Stomach (tissue), 9 donors: ENCODE data around the gene PARD3. TPM values are rescaled to one million over a fixed set of nuclear protein-coding genes. Genes with fewer than 3 reads are reported as not detected.

Experiments
- DNase-seq, 2 donors: peaks; one replicate each; pipeline versions ENCODE4 v3.0.0 to v3.0.0-alpha.2; 2013 to 2019
- H3K27ac ChIP-seq, 5 donors: fragments of 200-600 bp in 4 of 5; sonication (generic) in 4 of 5; one replicate each; pipeline ENCODE4 v1.5.1; 2013 to 2019; ENCODE audit warnings: mild to moderate bottlenecking in 1 of 5, moderate library complexity in 1 of 5
- H3K27me3 ChIP-seq, 3 donors: fragments of 200-600 bp; sonication (generic); one replicate each; pipeline ENCODE4 v1.5.1; 2017 to 2019; ENCODE audit warnings: mixed run types in 1 of 3
- H3K36me3 ChIP-seq, 4 donors: fragments of 200-600 bp; sonication (generic); 1 replicate in 3 of 4; 2 replicates in 1 of 4; pipeline ENCODE4 v1.5.1; 2016 to 2019
- H3K4me1 ChIP-seq, 4 donors: fragments of 200-600 bp; sonication (generic); one replicate each; pipeline ENCODE4 v1.5.1; 2016 to 2019
- H3K4me3 ChIP-seq, 4 donors: fragments of 200-600 bp; sonication (generic) in 3 of 4; one replicate each; pipeline ENCODE4 v1.5.1; 2016 to 2019; ENCODE audit warnings: mild to moderate bottlenecking in 1 of 4
- H3K9me3 ChIP-seq, 4 donors: fragments of 200-600 bp; sonication (generic); one replicate each; pipeline ENCODE4 v1.5.1; 2016 to 2019
- CTCF ChIP-seq, 7 experiments: fragments of 450-650 bp in 4 of 7; fragments of 200-600 bp in 3 of 7; sonication (generic) in 3 of 7; IDR thresholded peaks; one replicate each; pipeline ENCODE4 v1.5.1; 2016 to 2019; ENCODE audit warnings: antibody characterized with exemption in 7 of 7, control low read depth in 2 of 7, mild to moderate bottlenecking in 1 of 7
- EP300 ChIP-seq: sonication (generic); formaldehyde crosslinking; IDR thresholded peaks from one replicate; pipeline ENCODE4 v1.6.1; 2017; ENCODE audit warnings: antibody characterized with exemption
- POLR2A ChIP-seq, 4 donors: fragments of 450-650 bp; IDR thresholded peaks; one replicate each; pipeline ENCODE4 v1.6.1; 2016; ENCODE audit warnings: antibody characterized with exemption in 4 of 4, control low read depth in 2 of 4, mild to moderate bottlenecking in 1 of 4, moderate library complexity in 1 of 4
- POLR2AphosphoS5 ChIP-seq, 3 donors: sonication (generic); formaldehyde crosslinking; IDR thresholded peaks; one replicate each; pipeline ENCODE4 v1.6.1; 2016; ENCODE audit warnings: antibody characterized with exemption in 3 of 3
- WGBS, 5 donors: extraction: QIAGEN DNeasy Blood & Tissue Kit in 3 of 5; methylation state at CpG; one replicate each; pipeline versions ENCODE4 v1.1.5 to v1.1.7; 2013 to 2018; 5-methylcytosine and 5-hydroxymethylcytosine counted together
- intact Hi-C: fragments of 100-400 bp; cut with DNase I; formaldehyde crosslinking; loops from one replicate; pipeline ENCODE4 v1.15.1; 2023; ENCODE audit warnings: low total_unique reads
- polyA plus RNA-seq, 3 donors: library from polyadenylated mRNA; stranded (reverse); fragments of 200-250 nt; gene quantifications; one replicate each; pipeline ENCODE4 v1.2.3, GENCODE V29; 2013
- total RNA-seq, 5 donors: library from RNA; depleted of rRNA; stranded (reverse); fragments of >200 nt; gene quantifications; one replicate each; pipeline versions ENCODE4 v1.1.0 to v1.2.3, GENCODE V29; 2014 to 2016
- donor health status: healthy with polysubstance abuse.
- donor health status: Bipolar disorder and iron deficiency.
- donor health status: healthy.

PARD3 gene
- total and polyA plus RNA-seq, 8 donors: 13.7 to 118 (median 31.8) TPM

- Histone ChIP-seq H3K27me3 (no peaks in the 10 kb centered on the region), H3K4me1 (peaks cover 0 to 16% (median 8%) of the 10 kb centered on the region in 4 donors), H3K4me3 (no peak overlapping the region), H3K9me3 (no peaks in the 10 kb centered on the region), H3K36me3 (no peaks in the 10 kb centered on the region), H3K27ac (no peak overlapping the region)
- no peak for DNase-seq
- intact Hi-C loops: no loop called here
- WGBS, 5 donors: 94 to 97% (median 95%) methylated on average over 5 of the region's 5 CpGs
- TF ChIP-seq CTCF (IDR thresholded peaks at IDR 0.05) (no peak), EP300 (no peak), POLR2AphosphoS5 (IDR thresholded peaks at IDR 0.05) (no peak), POLR2A (IDR thresholded peaks at IDR 0.05) (no peak)
These were observed 329.1 kb downstream of the PARD3 start for GRCh38 chr10:34486008-34486407.

- no peaks in the 10 kb centered on the region for H3K4me1 ChIP-seq
- intact Hi-C loops: no loop called here
- H3K27ac ChIP-seq: no peak overlapping the region
- no peak for TF ChIP-seq EP300
- no peak for TF ChIP-seq POLR2AphosphoS5 (IDR thresholded peaks at IDR 0.05)
- no peak for TF ChIP-seq CTCF (IDR thresholded peaks at IDR 0.05)
- no peak for TF ChIP-seq POLR2A (IDR thresholded peaks at IDR 0.05)
- H3K36me3 ChIP-seq: no peaks in the 10 kb centered on the region
- no peaks in the 10 kb centered on the region for H3K27me3 ChIP-seq
- DNase-seq: no peak
- 65 to 75% (median 67%) methylated on average over 4 of the region's 4 CpGs for WGBS, 5 donors
- no peak overlapping the region for H3K4me3 ChIP-seq
- H3K9me3 ChIP-seq: no peaks in the 10 kb centered on the region
These were observed 330.9 kb downstream of the PARD3 start for GRCh38 chr10:34484164-34484563.

GRCh38 chr10:34480345-34480744, 334.8 kb downstream of the PARD3 start:
- Histone ChIP-seq H3K4me3 (no peak overlapping the region), H3K9me3 (no peaks in the 10 kb centered on the region), H3K27ac (no peak overlapping the region), H3K4me1 (no peaks in the 10 kb centered on the region), H3K27me3 (no peaks in the 10 kb centered on the region), H3K36me3 (no peaks in the 10 kb centered on the region)
- intact Hi-C loops: no loop called here
- no peak for TF ChIP-seq EP300
- TF ChIP-seq CTCF (IDR thresholded peaks at IDR 0.05): no peak
- no peak for TF ChIP-seq POLR2AphosphoS5 (IDR thresholded peaks at IDR 0.05)
- TF ChIP-seq POLR2A (IDR thresholded peaks at IDR 0.05): no peak
- 84 to 90% (median 89%) methylated on average over 4 of the region's 4 CpGs for WGBS, 5 donors
- DNase-seq: no peak

- WGBS, 5 donors: 83 to 94% (median 92%) methylated on average over 7 of the region's 7 CpGs
- no peak for DNase-seq
These were observed 335.4 kb downstream of the PARD3 start for GRCh38 chr10:34479520-34480179.

More at GRCh38 chr10:34479520-34480179, 335.4 kb downstream of the PARD3 start:
- H3K4me3 ChIP-seq: no peak overlapping the region
- no peaks in the 10 kb centered on the region for H3K36me3 ChIP-seq
- intact Hi-C loops: no loop called here
- no peak for TF ChIP-seq EP300
- TF ChIP-seq POLR2A (IDR thresholded peaks at IDR 0.05): no peak
- TF ChIP-seq POLR2AphosphoS5 (IDR thresholded peaks at IDR 0.05): no peak
- TF ChIP-seq CTCF (IDR thresholded peaks at IDR 0.05): no peak
- no peaks in the 10 kb centered on the region for H3K4me1 ChIP-seq
- no peaks in the 10 kb centered on the region for H3K27me3 ChIP-seq
- no peak overlapping the region for H3K27ac ChIP-seq
- no peaks in the 10 kb centered on the region for H3K9me3 ChIP-seq
